ENCODE results near the gene TREH.
"Not testable (repeated sequence)": the region's sequence is repeated elsewhere in the genome, so short reads cannot be mapped to it uniquely, and the experiment has no call there.

TREH gene

GRCh38 chr11:118678908-118679307 is 542 bp downstream of the TREH start:
- not testable (repeated sequence) for H3K4me1 ChIP-seq (ENCODE audit: insufficient read depth, low read length); H3K27me3 ChIP-seq (ENCODE audit: control insufficient read depth in 1 of 2, insufficient read depth in 2 of 2, low read length in 2 of 2); H3K27ac ChIP-seq (ENCODE audit: low read depth, low read length); H3K36me3 ChIP-seq (ENCODE audit: insufficient read depth, low read length); H3K9me3 ChIP-seq (ENCODE audit: low read length); H3K9ac ChIP-seq (ENCODE audit: low read length); H3K4me3 ChIP-seq (ENCODE audit: low read depth in 1 of 2, low read length in 2 of 2)

DNA sequence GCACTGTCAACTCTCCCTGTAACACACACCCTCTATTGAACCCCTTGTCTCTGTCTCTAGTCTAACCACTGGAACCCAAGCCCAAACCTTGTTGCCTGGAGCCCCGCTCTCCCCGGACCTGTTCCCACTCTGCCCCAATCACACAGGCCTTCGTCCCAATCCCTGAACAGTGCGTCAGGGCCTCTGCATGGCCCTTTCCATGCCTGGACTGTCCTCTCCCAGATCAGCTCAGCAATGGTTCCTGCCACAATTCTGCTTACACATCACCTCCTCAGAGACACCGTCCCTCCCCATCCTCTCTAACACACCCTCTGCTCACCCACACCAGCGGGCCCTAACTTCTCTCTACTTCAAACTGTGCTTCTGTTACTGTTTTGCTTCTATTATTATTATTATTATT is 1.5 kb downstream of the TREH start:
- Histone ChIP-seq H3K4me3 (ENCODE audit: low read depth in 1 of 2, low read length in 2 of 2) (no peak overlapping the region), H3K27ac (ENCODE audit: low read depth, low read length) (no peak overlapping the region), H3K9me3 (ENCODE audit: low read length) (no peaks in the 10 kb centered on the region), H3K27me3 (ENCODE audit: control insufficient read depth in 1 of 2, insufficient read depth in 2 of 2, low read length in 2 of 2) (no peaks in the 10 kb centered on the region), H3K36me3 (ENCODE audit: insufficient read depth, low read length) (no peaks in the 10 kb centered on the region), H3K4me1 (ENCODE audit: insufficient read depth, low read length) (no peaks in the 10 kb centered on the region), H3K9ac (ENCODE audit: low read length) (no peak overlapping the region)

DNA sequence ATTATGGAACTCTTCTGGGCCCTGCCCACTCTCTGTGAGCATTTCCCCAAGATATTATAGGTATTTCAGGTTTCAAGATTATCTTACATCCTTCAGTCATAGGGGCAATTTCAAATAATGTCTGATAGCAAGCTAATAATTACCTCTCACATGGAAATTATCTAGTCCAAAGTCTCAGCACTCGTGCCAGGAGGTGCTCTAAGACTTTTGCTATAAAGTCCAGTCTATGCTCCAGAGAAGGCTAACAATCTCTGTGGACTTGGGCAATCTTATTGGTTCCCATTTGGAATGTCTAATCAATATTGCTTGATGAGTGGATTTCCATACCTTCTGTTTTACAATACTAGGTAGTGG is 5.4 kb downstream of the TREH start:
- Histone ChIP-seq H3K4me1 (ENCODE audit: insufficient read depth, low read length) (no peaks in the 10 kb centered on the region), H3K36me3 (ENCODE audit: insufficient read depth, low read length) (no peaks in the 10 kb centered on the region), H3K9me3 (ENCODE audit: low read length) (no peaks in the 10 kb centered on the region), H3K27ac (ENCODE audit: low read depth, low read length) (no peak overlapping the region), H3K4me3 (ENCODE audit: low read depth in 1 of 2, low read length in 2 of 2) (no peak overlapping the region), H3K27me3 (ENCODE audit: control insufficient read depth in 1 of 2, insufficient read depth in 2 of 2, low read length in 2 of 2) (no peaks in the 10 kb centered on the region), H3K9ac (ENCODE audit: low read length) (no peak overlapping the region)

GRCh38 chr11:118673361-118674081 is 5.9 kb downstream of the TREH start:
- Histone ChIP-seq H3K4me3 (ENCODE audit: low read depth in 1 of 2, low read length in 2 of 2) (no peak overlapping the region), H3K9ac (ENCODE audit: low read length) (no peak overlapping the region), H3K4me1 (ENCODE audit: insufficient read depth, low read length) (no peaks in the 10 kb centered on the region), H3K9me3 (ENCODE audit: low read length) (no peaks in the 10 kb centered on the region), H3K27ac (ENCODE audit: low read depth, low read length) (no peak overlapping the region), H3K36me3 (ENCODE audit: insufficient read depth, low read length) (no peaks in the 10 kb centered on the region), H3K27me3 (ENCODE audit: control insufficient read depth in 1 of 2, insufficient read depth in 2 of 2, low read length in 2 of 2) (no peaks in the 10 kb centered on the region)

DNA sequence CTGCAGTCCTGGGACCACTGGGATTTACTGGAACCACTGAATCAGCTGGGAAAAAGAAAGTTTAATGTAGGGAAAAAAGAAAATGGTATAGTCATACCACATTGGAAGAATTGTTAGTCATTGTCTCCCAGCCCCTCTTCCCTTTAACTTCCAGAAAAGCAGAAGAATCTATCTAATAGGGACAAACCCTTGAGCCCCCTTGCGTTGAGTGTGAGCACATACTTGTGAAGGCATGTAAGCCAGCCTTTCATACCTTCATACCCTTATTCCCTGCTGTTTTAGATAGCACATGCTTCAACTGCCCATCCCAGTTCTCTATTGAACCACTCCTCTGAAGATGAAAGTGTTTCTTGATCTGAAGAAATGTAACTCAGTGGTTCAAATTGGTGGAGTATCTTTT is 6.6 kb downstream of the TREH start:
- H3K9me3 ChIP-seq (ENCODE audit: low read length), result no peaks in the 10 kb centered on the region
- no peak overlapping the region for H3K27ac ChIP-seq (ENCODE audit: low read depth, low read length)
- no peak overlapping the region for H3K9ac ChIP-seq (ENCODE audit: low read length)
- no peaks in the 10 kb centered on the region for H3K36me3 ChIP-seq (ENCODE audit: insufficient read depth, low read length)
- no peaks in the 10 kb centered on the region for H3K4me1 ChIP-seq (ENCODE audit: insufficient read depth, low read length)
- no peak overlapping the region for H3K4me3 ChIP-seq (ENCODE audit: low read depth in 1 of 2, low read length in 2 of 2)
- no peaks in the 10 kb centered on the region for H3K27me3 ChIP-seq (ENCODE audit: control insufficient read depth in 1 of 2, insufficient read depth in 2 of 2, low read length in 2 of 2)

DNA sequence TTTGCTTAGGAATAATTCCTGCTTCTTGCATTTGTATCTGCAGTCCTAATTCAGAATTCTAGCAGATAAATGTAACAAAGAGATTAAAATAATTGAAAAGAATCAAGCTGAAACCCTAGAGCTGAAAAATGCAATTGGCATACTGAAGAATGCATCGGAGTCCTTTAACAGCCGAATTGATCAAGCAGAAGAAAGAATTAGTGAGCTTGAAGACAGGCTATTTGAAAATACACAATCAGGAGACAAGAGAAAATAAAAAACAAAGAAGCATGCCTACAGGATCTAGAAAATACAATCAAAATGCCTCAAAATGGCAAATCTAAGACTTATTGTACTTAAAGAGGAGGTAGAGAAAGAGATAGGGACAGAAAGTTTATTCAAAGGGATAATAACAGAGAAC is 8.2 kb downstream of the TREH start:
- no peak overlapping the region for H3K9ac ChIP-seq (ENCODE audit: low read length)
- H3K27me3 ChIP-seq (ENCODE audit: control insufficient read depth in 1 of 2, insufficient read depth in 2 of 2, low read length in 2 of 2), result no peaks in the 10 kb centered on the region
- no peaks in the 10 kb centered on the region for H3K36me3 ChIP-seq (ENCODE audit: insufficient read depth, low read length)
- H3K4me1 ChIP-seq (ENCODE audit: insufficient read depth, low read length), result no peaks in the 10 kb centered on the region
- no peak overlapping the region for H3K4me3 ChIP-seq (ENCODE audit: low read depth in 1 of 2, low read length in 2 of 2)
- no peaks in the 10 kb centered on the region for H3K9me3 ChIP-seq (ENCODE audit: low read length)
- no peak overlapping the region for H3K27ac ChIP-seq (ENCODE audit: low read depth, low read length)

- H3K27ac ChIP-seq (ENCODE audit: low read depth, low read length), result no peak overlapping the region
- H3K36me3 ChIP-seq (ENCODE audit: insufficient read depth, low read length), result no peaks in the 10 kb centered on the region
- no peaks in the 10 kb centered on the region for H3K4me1 ChIP-seq (ENCODE audit: insufficient read depth, low read length)
- H3K4me3 ChIP-seq (ENCODE audit: low read depth in 1 of 2, low read length in 2 of 2), result no peak overlapping the region
- no peak overlapping the region for H3K9ac ChIP-seq (ENCODE audit: low read length)
- no peaks in the 10 kb centered on the region for H3K27me3 ChIP-seq (ENCODE audit: control insufficient read depth in 1 of 2, insufficient read depth in 2 of 2, low read length in 2 of 2)
- no peaks in the 10 kb centered on the region for H3K9me3 ChIP-seq (ENCODE audit: low read length)
Measured at GRCh38 chr11:118670063-118670462, 9.4 kb downstream of the TREH start.

GRCh38 chr11:118666371-118666770 is 13.1 kb downstream of the TREH start:
- Histone ChIP-seq H3K36me3 (ENCODE audit: insufficient read depth, low read length) (no peaks in the 10 kb centered on the region), H3K27me3 (ENCODE audit: control insufficient read depth in 1 of 2, insufficient read depth in 2 of 2, low read length in 2 of 2) (no peaks in the 10 kb centered on the region), H3K27ac (ENCODE audit: low read depth, low read length) (no peak overlapping the region), H3K4me3 (ENCODE audit: low read depth in 1 of 2, low read length in 2 of 2) (no peak overlapping the region), H3K9ac (ENCODE audit: low read length) (no peak overlapping the region), H3K9me3 (ENCODE audit: low read length) (no peaks in the 10 kb centered on the region), H3K4me1 (ENCODE audit: insufficient read depth, low read length) (no peaks in the 10 kb centered on the region)

DNA sequence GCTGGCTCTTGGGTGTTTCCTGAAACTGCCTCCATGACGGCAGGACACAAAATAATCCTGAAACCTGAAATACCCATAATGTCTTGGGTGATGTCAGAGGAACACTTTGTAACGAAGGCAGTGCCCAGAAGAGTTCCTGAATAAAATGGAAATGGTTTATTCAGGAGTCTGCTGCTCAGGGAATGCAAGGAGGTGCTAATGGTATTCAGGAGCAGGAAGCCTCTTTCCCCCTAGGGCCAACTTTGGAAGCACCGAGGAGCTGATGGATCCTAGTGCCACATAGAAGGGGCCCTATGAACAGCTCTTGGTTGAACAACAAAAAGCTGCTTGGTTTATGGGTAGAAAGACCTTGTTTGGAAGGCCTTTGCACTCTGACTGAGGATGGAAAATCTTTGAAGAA is 15.5 kb downstream of the TREH start:
- H3K9ac ChIP-seq (ENCODE audit: low read length), result no peak overlapping the region
- peaks cover 12% of the 10 kb centered on the region for H3K4me1 ChIP-seq (ENCODE audit: insufficient read depth, low read length)
- H3K36me3 ChIP-seq (ENCODE audit: insufficient read depth, low read length), result no peaks in the 10 kb centered on the region
- no peak overlapping the region for H3K27ac ChIP-seq (ENCODE audit: low read depth, low read length)
- peaks cover 0 to 10% of the 10 kb centered on the region in 2 donors for H3K27me3 ChIP-seq (ENCODE audit: control insufficient read depth in 1 of 2, insufficient read depth in 2 of 2, low read length in 2 of 2)
- H3K9me3 ChIP-seq (ENCODE audit: low read length), result no peaks in the 10 kb centered on the region
- no peak overlapping the region for H3K4me3 ChIP-seq (ENCODE audit: low read depth in 1 of 2, low read length in 2 of 2)

DNA sequence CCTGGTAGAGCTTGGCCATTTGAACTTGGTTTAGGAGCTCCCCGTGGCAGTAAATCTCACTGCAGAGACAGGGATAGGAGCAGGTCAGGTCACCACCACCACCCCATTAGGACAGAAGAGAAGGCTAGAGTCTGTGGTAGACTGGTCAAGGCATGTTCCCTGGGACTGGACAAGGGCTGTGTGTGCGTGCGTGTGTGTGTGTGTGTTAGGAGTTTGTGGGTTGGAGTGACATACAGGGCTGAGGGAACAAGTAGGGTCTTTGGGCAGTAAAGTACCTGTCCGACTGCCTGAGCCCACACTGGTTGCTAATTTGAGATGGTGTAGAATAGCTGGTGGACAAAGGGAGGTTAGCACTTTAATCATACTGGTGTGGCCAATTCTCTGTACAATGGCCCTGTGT is 16.1 kb downstream of the TREH start:
- Histone ChIP-seq H3K27me3 (ENCODE audit: control insufficient read depth in 1 of 2, insufficient read depth in 2 of 2, low read length in 2 of 2) (peaks cover 0 to 10% of the 10 kb centered on the region in 2 donors), H3K36me3 (ENCODE audit: insufficient read depth, low read length) (no peaks in the 10 kb centered on the region), H3K4me1 (ENCODE audit: insufficient read depth, low read length) (peaks cover 15% of the 10 kb centered on the region), H3K9me3 (ENCODE audit: low read length) (no peaks in the 10 kb centered on the region), H3K4me3 (ENCODE audit: low read depth in 1 of 2, low read length in 2 of 2) (no peak overlapping the region), H3K9ac (ENCODE audit: low read length) (no peak overlapping the region), H3K27ac (ENCODE audit: low read depth, low read length) (no peak overlapping the region)

DNA sequence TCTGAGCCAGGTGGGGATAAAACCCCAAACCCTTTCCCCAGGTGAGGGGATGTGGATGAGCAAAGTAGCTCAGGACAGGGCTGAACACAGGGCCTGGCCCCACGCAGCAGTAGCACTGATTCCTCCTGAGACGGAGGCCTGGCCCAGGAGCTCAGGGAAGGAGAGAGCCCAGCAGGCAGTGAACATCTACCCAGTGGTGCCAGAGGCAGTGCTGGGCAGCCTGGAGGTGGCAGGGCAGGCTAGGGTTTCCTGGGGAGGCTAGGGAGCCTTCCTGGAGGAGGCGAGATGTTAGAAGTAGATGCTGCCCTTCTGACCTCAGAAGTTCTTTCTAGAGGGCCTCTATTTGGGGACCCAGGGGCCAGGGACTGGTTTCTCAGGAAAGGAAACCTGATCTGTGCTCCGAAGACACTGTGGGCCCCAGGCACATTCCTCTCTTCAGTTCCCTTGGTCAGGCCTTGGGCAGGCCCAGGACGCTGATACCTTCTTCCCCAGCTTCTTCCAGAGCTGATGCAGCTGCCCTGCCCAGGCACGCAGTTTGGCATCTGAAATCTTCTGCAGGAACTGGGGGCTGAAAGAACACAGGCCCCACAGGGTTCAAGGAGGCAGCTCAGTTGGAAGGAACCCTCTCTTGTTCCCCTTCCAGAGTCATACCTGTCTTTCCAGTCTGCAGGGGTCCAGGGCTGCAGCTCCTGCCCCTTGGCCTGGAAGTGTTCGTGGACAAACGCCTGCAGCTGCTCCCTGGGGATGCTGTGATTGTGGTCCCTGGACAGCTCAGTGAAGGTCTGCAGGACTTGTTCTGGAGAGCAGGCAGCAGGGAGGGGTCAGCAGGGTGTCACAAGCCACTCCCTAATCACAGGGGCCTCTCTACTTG is 16.8 kb downstream of the TREH start:
- Histone ChIP-seq H3K36me3 (ENCODE audit: insufficient read depth, low read length) (no peaks in the 10 kb centered on the region), H3K4me3 (ENCODE audit: low read depth in 1 of 2, low read length in 2 of 2) (no peak overlapping the region), H3K27ac (ENCODE audit: low read depth, low read length) (no peak overlapping the region), H3K9ac (ENCODE audit: low read length) (no peak overlapping the region), H3K4me1 (ENCODE audit: insufficient read depth, low read length) (peaks cover 15% of the 10 kb centered on the region), H3K9me3 (ENCODE audit: low read length) (no peaks in the 10 kb centered on the region), H3K27me3 (ENCODE audit: control insufficient read depth in 1 of 2, insufficient read depth in 2 of 2, low read length in 2 of 2) (peaks cover 0 to 10% of the 10 kb centered on the region in 2 donors)

Measured in muscle layer of colon (tissue), 2 donors.